ENCODE data around the gene PKIB. TPM values are rescaled to one million over a fixed set of nuclear protein-coding genes. Genes with fewer than 3 reads are reported as not detected.
"Not testable (repeated sequence)": the region's sequence is repeated elsewhere in the genome, so short reads cannot be mapped to it uniquely, and the experiment has no call there.

The PKIB gene
- total RNA-seq, 1 donor from 2014 or later = 44.8 TPM

DNA sequence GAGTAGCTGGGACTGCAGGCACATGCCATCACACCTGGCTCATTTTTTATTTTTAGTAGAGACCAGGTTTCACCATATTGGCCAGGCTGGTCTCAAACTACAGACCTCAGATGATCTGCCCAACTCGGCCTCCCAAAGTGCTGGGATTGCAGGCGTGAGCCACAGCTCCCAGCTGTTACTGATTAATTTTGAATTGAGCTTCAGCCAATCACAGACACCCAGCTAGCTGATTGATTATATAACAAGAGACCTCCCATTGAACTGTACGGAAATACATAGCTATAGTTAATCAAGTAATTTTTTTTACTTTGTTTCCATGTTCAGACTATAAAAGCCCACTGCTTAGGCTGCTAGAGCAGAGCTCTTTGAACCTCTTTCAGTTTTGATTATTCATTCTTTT, 31.6 kb downstream of the PKIB start:
- H3K27me3 Mint-ChIP-seq = no peaks in the 10 kb centered on the region

DNA sequence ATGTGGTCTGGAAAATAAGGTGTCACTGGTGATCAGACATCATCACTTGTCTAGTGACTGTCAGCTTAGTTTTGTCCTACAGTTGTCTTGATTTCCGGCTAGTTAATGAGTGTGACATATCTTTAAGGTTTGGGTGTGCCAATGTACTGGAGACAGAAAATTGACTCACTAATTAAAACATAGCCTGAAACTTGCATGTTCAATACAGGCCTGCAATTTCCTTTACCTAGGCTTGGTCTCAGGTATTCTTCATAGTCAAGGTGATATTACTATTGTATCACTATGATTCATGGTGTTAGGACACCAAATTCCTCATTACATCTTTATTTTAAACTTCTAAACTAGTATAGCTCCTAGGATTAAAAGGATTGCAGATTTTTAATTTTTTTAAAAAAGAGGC, 32.4 kb downstream of the PKIB start:
- peaks cover 12% of the 10 kb centered on the region for H3K4me1 Mint-ChIP-seq (ENCODE audit: low read depth)
- H3K27me3 Mint-ChIP-seq; H3K4me3 Mint-ChIP-seq (ENCODE audit: low read depth); DNase-seq (ENCODE audit: low spot score, unreplicated experiment); H3K27ac Mint-ChIP-seq; H3K9me3 Mint-ChIP-seq (ENCODE audit: low read depth): not testable (repeated sequence)
- peaks cover 18% of the 10 kb centered on the region for H3K36me3 Mint-ChIP-seq (ENCODE audit: insufficient read depth)

More for the DNA sequence above, 31.6 kb downstream of the PKIB start:
- Mint-ChIP-seq H3K4me3 (ENCODE audit: low read depth) (no peak overlapping the region), H3K4me1 (ENCODE audit: low read depth) (peaks cover 12% of the 10 kb centered on the region), H3K27ac (peak overlapping the region; percentile 60), H3K9me3 (ENCODE audit: low read depth) (no peaks in the 10 kb centered on the region), H3K36me3 (ENCODE audit: insufficient read depth) (peaks cover 17% of the 10 kb centered on the region)
- DNase-seq (ENCODE audit: low spot score, unreplicated experiment) = no peak
- TF ChIP-seq, protein P1, sequence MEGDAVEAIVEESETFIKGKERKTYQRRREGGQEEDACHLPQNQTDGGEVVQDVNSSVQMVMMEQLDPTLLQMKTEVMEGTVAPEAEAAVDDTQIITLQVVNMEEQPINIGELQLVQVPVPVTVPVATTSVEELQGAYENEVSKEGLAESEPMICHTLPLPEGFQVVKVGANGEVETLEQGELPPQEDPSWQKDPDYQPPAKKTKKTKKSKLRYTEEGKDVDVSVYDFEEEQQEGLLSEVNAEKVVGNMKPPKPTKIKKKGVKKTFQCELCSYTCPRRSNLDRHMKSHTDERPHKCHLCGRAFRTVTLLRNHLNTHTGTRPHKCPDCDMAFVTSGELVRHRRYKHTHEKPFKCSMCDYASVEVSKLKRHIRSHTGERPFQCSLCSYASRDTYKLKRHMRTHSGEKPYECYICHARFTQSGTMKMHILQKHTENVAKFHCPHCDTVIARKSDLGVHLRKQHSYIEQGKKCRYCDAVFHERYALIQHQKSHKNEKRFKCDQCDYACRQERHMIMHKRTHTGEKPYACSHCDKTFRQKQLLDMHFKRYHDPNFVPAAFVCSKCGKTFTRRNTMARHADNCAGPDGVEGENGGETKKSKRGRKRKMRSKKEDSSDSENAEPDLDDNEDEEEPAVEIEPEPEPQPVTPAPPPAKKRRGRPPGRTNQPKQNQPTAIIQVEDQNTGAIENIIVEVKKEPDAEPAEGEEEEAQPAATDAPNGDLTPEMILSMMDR (IDR thresholded peaks at IDR 0.05; ENCODE audit: unreplicated experiment) = no peak

DNA sequence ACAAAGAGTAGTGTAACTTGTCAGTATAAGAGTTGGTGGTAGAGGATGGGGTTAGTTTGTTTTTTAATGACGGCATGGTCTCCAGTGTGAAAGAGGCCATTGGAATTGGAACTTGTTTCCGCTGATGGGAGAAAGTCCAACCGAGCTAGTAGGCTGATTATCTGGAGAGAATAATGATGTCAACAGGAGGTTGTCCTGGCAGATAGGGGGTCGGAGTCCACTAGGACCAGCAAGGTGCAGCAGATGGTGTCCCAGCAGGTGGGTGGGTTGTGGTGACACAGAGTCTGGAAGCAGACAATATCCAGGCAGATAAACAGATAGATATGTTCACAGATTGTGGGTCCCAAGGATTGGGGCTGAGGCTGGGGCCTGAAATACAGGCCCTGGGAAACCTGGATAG, 35.1 kb downstream of the PKIB start:
- Mint-ChIP-seq H3K4me3 (ENCODE audit: low read depth) (no peak overlapping the region), H3K9me3 (ENCODE audit: low read depth) (peaks cover 2% of the 10 kb centered on the region), H3K36me3 (ENCODE audit: insufficient read depth) (peaks cover 7% of the 10 kb centered on the region), H3K27ac (peak overlapping the region; percentile 77), H3K4me1 (ENCODE audit: low read depth) (peaks cover 12% of the 10 kb centered on the region), H3K27me3 (no peaks in the 10 kb centered on the region)
- no peak for DNase-seq (ENCODE audit: low spot score, unreplicated experiment)
- TF ChIP-seq, protein P1 (IDR thresholded peaks at IDR 0.05; ENCODE audit: unreplicated experiment) = no peak

DNA sequence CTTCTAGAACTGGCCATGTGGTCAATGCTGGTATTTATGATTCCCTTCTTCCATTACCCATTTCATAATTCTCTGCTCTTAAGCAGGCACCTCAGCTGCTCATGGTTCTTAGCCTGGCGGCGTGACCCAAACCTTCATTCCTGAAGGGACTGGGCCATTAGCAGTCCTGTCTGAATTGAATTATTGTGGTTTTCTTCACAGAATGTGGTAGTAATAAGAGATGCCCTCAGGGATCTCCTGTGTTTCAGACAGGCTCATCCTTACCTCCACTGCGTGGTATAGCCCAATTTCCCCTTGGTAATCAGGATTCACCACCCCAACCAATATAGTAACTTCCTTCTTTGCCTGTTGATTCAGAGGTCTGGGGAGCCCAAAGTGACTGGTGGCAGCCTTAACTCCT, 37.6 kb downstream of the PKIB start:
- DNase-seq (ENCODE audit: low spot score, unreplicated experiment) = no peak
- H3K27me3 Mint-ChIP-seq = no peaks in the 10 kb centered on the region
- H3K36me3 Mint-ChIP-seq (ENCODE audit: insufficient read depth) = peaks cover 1% of the 10 kb centered on the region
- peaks cover 2% of the 10 kb centered on the region for H3K9me3 Mint-ChIP-seq (ENCODE audit: low read depth)
- no peak overlapping the region for H3K27ac Mint-ChIP-seq
- TF ChIP-seq, protein P1 (IDR thresholded peaks at IDR 0.05; ENCODE audit: unreplicated experiment) = no peak
- H3K4me1 Mint-ChIP-seq (ENCODE audit: low read depth) = peaks cover 9% of the 10 kb centered on the region
- H3K4me3 Mint-ChIP-seq (ENCODE audit: low read depth) = no peak overlapping the region

DNA sequence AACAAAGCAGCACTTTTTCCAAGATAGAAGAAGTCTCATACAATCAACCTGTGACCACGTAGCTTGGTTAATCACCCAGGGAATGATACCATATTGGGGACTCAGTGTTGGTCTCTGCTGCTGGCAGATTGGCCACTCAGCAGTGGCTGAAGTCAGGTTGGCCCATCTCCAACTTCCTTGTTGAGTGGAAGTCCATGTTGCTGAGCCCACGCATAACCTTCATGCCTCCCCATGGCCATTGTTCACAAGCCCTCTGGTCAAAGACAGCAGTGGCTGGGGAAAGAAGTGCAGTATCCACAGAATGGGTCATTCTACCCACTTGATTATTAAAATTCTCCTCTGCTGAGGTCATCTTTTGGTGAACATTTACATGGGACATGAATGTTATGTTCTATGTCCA, 38.5 kb downstream of the PKIB start:
- Mint-ChIP-seq H3K36me3 (ENCODE audit: insufficient read depth) (peaks cover 1% of the 10 kb centered on the region), H3K9me3 (ENCODE audit: low read depth) (peaks cover 2% of the 10 kb centered on the region), H3K4me3 (ENCODE audit: low read depth) (no peak overlapping the region), H3K27me3 (no peaks in the 10 kb centered on the region), H3K27ac (no peak overlapping the region), H3K4me1 (ENCODE audit: low read depth) (peaks cover 11% of the 10 kb centered on the region)
- DNase-seq (ENCODE audit: low spot score, unreplicated experiment) = no peak
- TF ChIP-seq, protein P1 (IDR thresholded peaks at IDR 0.05; ENCODE audit: unreplicated experiment) = no peak

DNA sequence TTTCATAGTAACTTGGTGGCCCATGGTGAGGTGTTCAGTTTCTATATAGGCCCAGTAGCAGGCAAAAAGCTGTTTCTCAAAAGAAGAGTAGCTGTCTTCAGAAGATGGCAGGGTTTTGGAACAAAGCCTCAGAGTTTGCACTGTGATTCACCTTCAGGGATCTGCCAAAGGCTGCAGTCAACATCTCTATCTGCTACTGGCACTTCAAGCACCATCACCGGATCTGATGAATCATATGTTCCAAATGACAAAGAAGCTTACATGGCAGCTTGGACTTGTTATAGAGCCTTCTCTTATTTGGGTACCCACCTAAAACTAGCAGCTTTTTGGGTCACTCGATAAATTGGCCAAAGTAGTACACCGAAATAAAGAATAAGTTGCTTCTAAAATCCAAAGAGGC, 39.5 kb downstream of the PKIB start:
- TF ChIP-seq, protein P1 (IDR thresholded peaks at IDR 0.05; ENCODE audit: unreplicated experiment) = no peak
- no peak for DNase-seq (ENCODE audit: low spot score, unreplicated experiment)
- peaks cover 6% of the 10 kb centered on the region for H3K4me1 Mint-ChIP-seq (ENCODE audit: low read depth)
- H3K36me3 Mint-ChIP-seq (ENCODE audit: insufficient read depth) = peaks cover 1% of the 10 kb centered on the region
- no peaks in the 10 kb centered on the region for H3K27me3 Mint-ChIP-seq
- H3K9me3 Mint-ChIP-seq (ENCODE audit: low read depth) = peaks cover 2% of the 10 kb centered on the region
- H3K27ac Mint-ChIP-seq = no peak overlapping the region
- H3K4me3 Mint-ChIP-seq (ENCODE audit: low read depth) = no peak overlapping the region
